ENCODE results near the gene FEZF2.

Gene FEZF2

GRCh38 chr3:62361824-62362223, 11.5 kb downstream of the FEZF2 start:
- Mint-ChIP-seq H3K9me3 (no peaks in the 10 kb centered on the region), H3K27ac (no peak overlapping the region), H3K27me3 (ENCODE audit: low read depth, poor library complexity) (peaks cover 45% of the 10 kb centered on the region), H3K4me3 (no peak overlapping the region), H3K4me1 (no peaks in the 10 kb centered on the region), H3K36me3 (ENCODE audit: low read depth) (no peaks in the 10 kb centered on the region)
- no peak for TF ChIP-seq CTCF (IDR thresholded peaks at IDR 0.05)
- DNase-seq = no peak

- Mint-ChIP-seq H3K4me1 (no peaks in the 10 kb centered on the region), H3K27me3 (ENCODE audit: low read depth, poor library complexity) (peaks cover 39% of the 10 kb centered on the region), H3K27ac (no peak overlapping the region), H3K9me3 (no peaks in the 10 kb centered on the region), H3K36me3 (ENCODE audit: low read depth) (no peaks in the 10 kb centered on the region), H3K4me3 (no peak overlapping the region)
- DNase-seq = no peak
- TF ChIP-seq CTCF (IDR thresholded peaks at IDR 0.05) = no peak
Measured at GRCh38 chr3:62361261-62361660, 12.1 kb downstream of the FEZF2 start.

- H3K9me3 Mint-ChIP-seq = no peaks in the 10 kb centered on the region
- no peak for DNase-seq
- H3K36me3 Mint-ChIP-seq (ENCODE audit: low read depth) = no peaks in the 10 kb centered on the region
- H3K4me1 Mint-ChIP-seq = no peaks in the 10 kb centered on the region
- TF ChIP-seq CTCF (IDR thresholded peaks at IDR 0.05) = no peak
- peaks cover 22% of the 10 kb centered on the region for H3K27me3 Mint-ChIP-seq (ENCODE audit: low read depth, poor library complexity)
- H3K27ac Mint-ChIP-seq = no peak overlapping the region
- H3K4me3 Mint-ChIP-seq = no peak overlapping the region
Measured at GRCh38 chr3:62359531-62359930, 13.8 kb downstream of the FEZF2 start.

GRCh38 chr3:62356356-62356755, 17.0 kb downstream of the FEZF2 start:
- Mint-ChIP-seq H3K27me3 (ENCODE audit: low read depth, poor library complexity) (peaks cover 16% of the 10 kb centered on the region), H3K36me3 (ENCODE audit: low read depth) (no peaks in the 10 kb centered on the region)

GRCh38 chr3:62355703-62356102, 17.6 kb downstream of the FEZF2 start:
- Mint-ChIP-seq H3K36me3 (ENCODE audit: low read depth) (no peaks in the 10 kb centered on the region), H3K27me3 (ENCODE audit: low read depth, poor library complexity) (peaks cover 22% of the 10 kb centered on the region), H3K27ac (no peak overlapping the region), H3K9me3 (no peaks in the 10 kb centered on the region), H3K4me1 (no peaks in the 10 kb centered on the region), H3K4me3 (no peak overlapping the region)
- DNase-seq = no peak
- no peak for TF ChIP-seq CTCF (IDR thresholded peaks at IDR 0.05)

More at GRCh38 chr3:62356356-62356755, 17.0 kb downstream of the FEZF2 start:
- TF ChIP-seq CTCF (IDR thresholded peaks at IDR 0.05) = no peak
- no peak overlapping the region for H3K27ac Mint-ChIP-seq
- H3K4me3 Mint-ChIP-seq = no peak overlapping the region
- no peak for DNase-seq
- no peaks in the 10 kb centered on the region for H3K4me1 Mint-ChIP-seq
- H3K9me3 Mint-ChIP-seq = no peaks in the 10 kb centered on the region

GRCh38 chr3:62343755-62344154, 29.6 kb downstream of the FEZF2 start:
- H3K4me1 Mint-ChIP-seq = no peaks in the 10 kb centered on the region
- no peak for DNase-seq

More at GRCh38 chr3:62343755-62344154, 29.6 kb downstream of the FEZF2 start:
- Mint-ChIP-seq H3K27ac (no peak overlapping the region), H3K27me3 (ENCODE audit: low read depth, poor library complexity) (peaks cover 19% of the 10 kb centered on the region), H3K9me3 (no peaks in the 10 kb centered on the region), H3K4me3 (no peak overlapping the region), H3K36me3 (ENCODE audit: low read depth) (no peaks in the 10 kb centered on the region)
- no peak for TF ChIP-seq CTCF (IDR thresholded peaks at IDR 0.05)

All from nephron progenitor cell (in vitro differentiated cells).